NCI-H146 treated with DMSO at 0.1 percent for 48 hours (cell line): ENCODE data around the gene ASB7.

Experiments used
- DNase-seq: peaks from one replicate; lab custom pipeline; 2025; ENCODE audit not compliant: unreplicated experiment; lab: John Stamatoyannopoulos, UW

Gene ASB7

GRCh38 chr15:100596792-100597191, 5.6 kb upstream of the ASB7 start:
- no peak for DNase-seq

- DNase-seq = no peak
Measured at GRCh38 chr15:100597862-100598261, 4.5 kb upstream of the ASB7 start.

- DNase-seq = no peak
Measured at GRCh38 chr15:100598655-100599054, 3.7 kb upstream of the ASB7 start.

DNA sequence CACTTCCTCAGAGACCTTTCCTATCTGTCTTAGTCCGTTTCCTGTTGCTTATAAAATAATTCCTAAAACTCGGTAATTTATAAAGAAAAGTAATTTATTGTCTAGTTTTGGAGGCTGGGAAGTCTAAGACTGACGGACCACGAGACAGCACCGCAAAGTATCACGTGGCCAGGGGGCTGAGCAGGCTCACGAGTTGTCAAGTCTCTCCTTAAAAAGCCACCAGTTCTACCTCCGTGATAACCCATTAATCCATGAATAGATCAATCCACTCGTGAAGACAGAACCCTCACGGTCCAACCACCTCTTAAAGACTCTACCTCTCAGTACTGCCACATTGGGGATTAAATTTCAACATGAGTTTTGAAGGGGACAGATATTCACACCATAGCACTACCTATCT, 1.2 kb upstream of the ASB7 start:
- DNase-seq = no peak

DNA sequence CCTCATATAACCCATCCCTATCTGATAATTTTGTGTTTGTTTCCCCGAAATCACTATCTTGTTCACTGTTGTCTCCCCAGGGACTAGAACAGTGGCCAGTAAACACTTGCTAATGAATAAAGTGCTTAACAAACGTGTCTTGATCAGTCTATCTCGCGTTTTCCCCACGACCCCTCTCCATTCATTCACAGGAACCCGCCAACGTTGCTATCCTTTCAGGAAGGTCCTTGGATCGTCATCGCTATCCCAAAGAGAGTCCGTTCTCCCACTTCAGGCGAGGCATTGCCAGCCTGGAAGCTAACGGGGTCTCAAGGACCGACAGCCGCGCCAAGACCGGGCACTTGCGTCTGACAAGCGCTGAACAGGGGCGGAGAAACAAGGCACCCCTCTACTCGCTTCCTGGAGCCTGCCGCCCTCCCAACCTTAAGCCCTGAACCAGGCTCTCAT, 749 bp upstream of the ASB7 start:
- DNase-seq = no peak

GRCh38 chr15:100602823-100603393, 519 bp downstream of the ASB7 start:
- DNase-seq = no peak

DNA sequence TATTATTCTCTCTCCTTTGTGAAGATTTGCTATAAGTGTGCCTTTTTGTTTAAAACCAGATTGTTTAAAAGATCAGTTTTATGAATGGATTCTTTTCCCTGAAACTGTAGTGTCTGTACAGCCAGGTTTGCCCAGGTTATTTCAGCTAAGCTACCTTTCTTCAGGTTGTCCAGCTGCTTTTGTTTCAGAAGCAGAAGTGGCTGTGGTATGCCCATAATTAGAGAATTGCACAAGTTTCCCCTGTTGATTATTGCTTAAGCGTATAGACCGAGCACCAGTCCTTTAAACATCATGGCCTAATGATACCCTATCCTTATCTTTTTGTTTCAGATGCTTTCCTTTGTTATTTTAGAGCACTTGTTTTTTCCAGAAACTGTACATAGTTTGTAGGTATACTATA, 10.2 kb downstream of the ASB7 start:
- no peak for DNase-seq

DNA sequence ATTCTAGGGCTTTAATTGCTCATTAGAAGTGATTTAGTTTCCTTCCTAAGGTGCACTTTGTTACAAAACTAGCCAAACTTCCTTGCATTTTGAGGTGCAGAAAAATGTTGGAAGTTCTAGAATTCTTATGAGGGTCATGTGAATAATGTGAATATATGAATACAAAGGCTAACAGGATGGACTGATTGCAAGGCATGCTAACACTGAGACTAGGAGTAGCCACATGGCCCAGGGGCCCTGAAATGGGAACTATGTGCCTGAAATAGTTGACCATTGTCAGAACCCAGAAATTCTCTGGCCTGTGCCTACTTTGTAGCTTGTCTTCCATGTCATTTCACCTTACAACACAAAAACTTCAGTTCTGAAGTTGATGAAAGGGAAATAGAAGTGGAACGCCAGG, 10.8 kb downstream of the ASB7 start:
- no peak for DNase-seq

DNA sequence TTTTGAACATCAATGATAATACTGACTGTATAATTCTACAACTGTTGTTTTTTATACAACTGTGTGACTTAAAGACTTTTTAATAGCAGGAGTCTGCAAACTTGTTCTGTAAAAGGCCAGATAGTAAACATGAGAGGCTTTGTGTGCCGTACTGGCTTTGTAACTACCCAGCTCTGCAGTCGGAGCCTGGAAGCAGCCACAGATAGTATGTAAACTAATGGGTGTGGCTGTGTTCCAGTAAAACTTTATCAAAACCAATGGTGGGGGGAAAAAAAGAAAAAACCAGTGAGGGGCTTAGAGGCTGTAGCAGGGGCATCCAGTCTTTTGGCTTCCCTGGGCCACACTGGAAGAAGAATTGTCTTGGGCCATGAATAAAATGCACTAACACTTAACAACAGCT, 11.9 kb downstream of the ASB7 start:
- DNase-seq = no peak

DNA sequence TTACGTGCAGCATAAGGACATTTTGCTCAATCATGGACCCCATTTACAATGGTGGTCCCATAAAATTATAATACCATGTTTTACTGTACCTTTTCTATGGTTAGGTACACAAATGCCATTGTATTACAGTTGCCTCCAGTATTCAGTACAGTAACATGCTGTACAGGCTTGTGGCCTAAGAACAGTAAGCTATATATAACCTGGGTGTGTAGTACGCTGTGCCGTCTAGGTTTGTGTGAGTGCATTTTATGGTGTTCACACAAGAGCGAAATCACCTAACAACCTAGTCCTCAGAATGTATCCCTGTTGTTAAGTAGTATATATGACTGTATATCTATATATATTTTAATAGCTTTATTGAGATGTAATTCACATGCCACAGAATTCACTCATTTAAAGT, 12.5 kb downstream of the ASB7 start:
- DNase-seq = no peak

DNA sequence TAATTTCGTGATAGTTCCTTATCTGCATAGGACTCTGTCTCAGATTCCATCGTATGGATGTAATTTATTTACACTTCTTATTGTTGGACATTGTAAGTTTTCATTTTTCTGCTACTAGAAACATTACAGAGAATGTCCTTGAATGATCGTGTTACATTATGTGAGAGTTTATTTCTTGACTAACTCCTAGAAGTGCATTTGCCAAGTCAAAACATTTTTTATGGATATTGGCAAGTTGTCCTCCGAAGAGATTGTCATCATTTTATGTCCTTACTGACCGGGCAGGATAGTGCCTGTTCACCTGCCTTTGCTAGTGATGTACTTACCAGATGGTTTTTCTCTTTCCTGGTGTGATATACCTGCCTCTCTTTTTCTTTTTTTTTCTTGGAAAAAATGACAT, 13.4 kb downstream of the ASB7 start:
- no peak for DNase-seq

- DNase-seq = no peak
Measured at GRCh38 chr15:100616700-100617099, 14.3 kb downstream of the ASB7 start.

GRCh38 chr15:100623301-100623700, 20.9 kb downstream of the ASB7 start:
- DNase-seq = no peak

DNA sequence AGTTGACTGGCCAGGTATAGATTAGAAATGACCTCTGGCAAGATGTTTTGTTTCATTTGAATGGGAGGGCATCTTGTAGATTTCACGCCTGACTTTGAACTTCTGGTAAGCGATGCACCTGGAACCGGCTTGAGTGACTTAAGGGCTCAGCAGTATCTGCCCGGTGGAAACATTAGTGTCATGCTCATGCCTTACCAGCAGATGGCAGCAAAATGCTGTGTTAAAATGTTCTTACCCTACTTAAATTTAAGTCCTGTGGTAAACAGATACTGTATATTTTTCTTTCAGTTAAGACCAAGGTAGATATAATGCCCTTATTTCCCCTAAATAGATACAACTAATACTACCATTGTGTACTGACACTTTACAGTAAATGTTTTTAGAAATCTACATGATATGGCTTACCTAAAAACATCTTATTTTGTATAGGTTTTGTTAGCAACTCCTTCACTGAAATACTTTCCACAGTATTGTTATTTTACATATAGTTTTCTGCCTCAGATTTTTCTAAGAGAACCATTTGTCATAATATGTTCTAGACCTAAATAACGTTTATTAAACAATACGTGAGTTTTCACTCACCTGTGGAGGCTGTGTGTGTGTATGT, 25.5 kb downstream of the ASB7 start:
- peak; percentile 32 for DNase-seq

- no peak for DNase-seq
Measured at GRCh38 chr15:100628746-100629145, 26.4 kb downstream of the ASB7 start.

DNA sequence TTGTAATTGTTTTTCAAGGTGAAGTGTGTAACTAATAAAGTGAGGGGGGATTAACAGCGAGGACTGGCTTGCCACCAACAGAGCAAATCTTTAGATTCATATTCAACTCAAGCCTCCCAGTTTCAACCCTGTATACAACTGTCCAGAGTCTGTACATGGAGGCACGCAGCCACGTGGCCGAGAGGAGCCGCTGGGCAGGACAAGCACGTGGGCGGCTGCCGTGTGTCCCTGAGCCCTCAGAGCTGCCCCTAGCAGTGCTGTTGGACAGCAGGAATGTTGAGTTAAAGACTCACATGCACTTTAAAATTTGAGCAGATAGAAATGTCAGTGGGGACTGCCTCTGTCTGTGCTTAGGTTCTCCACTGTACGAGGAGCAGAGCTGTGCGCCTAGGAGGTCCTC, 29.4 kb downstream of the ASB7 start:
- DNase-seq = no peak

- no peak for DNase-seq
Measured at GRCh38 chr15:100633763-100634075, 31.3 kb downstream of the ASB7 start.

DNA sequence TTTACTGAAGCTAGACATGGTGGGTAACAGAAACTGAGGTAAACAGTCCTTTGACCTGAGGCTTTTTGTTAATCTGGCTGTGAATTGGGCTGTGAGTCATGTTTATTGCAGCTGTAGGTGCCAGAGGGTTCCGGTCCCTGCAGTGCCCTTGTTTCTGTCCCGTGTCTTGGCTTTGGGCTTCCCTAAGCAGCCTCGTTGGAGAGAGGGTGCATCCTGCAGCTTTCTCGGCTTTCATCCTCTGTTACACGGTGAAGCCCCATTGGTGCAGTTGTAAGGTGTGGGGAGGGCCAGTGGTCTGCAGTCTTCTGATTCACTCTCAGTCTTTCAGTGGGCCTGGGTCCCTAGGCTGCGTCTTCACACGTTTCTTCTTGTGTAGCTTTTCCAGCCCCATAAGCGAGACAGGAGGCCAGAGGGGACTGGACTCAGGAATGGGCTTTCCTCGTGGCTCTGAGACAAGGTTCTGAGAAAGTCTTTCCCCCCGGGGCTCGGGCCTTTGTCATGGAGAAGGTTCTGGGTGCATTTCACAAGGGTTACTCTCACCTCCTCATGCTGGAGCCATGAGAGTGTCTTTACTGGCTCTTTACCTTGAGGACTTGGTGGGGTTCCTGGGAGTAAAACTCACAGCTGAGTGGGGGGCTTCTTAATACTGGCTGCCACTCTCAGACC, 33.1 kb downstream of the ASB7 start:
- DNase-seq = no peak

- no peak for DNase-seq
Measured at GRCh38 chr15:100638177-100638730, 35.9 kb downstream of the ASB7 start.

- no peak for DNase-seq
Measured at GRCh38 chr15:100642213-100642949, 40.0 kb downstream of the ASB7 start.

GRCh38 chr15:100642950-100643338, 40.6 kb downstream of the ASB7 start:
- DNase-seq = no peak

DNA sequence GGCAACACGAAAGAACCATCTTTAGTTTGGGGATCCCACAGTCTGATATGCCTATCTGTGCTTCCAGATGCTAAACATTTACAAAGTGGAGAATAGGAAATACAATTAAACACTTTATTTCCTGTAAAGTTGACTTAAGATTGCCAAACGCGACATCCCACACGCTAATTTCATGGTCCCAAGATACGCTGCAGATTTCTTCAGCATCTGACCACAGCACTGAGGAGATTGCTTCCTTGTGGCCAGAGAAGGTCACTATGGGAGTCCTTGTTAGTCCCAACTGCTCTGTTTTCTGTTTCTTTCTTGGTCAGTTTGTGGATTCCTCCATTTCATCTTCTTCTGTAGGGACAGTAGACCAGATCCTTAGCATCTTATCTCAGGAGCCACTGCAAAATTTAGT, 43.3 kb downstream of the ASB7 start:
- DNase-seq = no peak
